PFSK-1 (cell line): ENCODE measurements around the gene SFTPD.

Experiments used
- FOXP2 ChIP-seq: optimal IDR thresholded peaks from 2 replicates; pipeline ENCODE3; 2011; ENCODE audit warnings: borderline replicate concordance, control low read depth, inconsistent platforms; ENCODE audit not compliant: insufficient read depth; ENCODE audit errors: extremely low read length, extremely low read depth
- POLR2AphosphoS5 ChIP-seq: IDR thresholded peaks from 2 replicates; pipeline ENCODE4 v1.6.1; 2012; ENCODE audit warnings: low read depth, mild to moderate bottlenecking, control low read depth, low read length, moderate library complexity
- REST ChIP-seq, 2 experiments: IDR thresholded peaks; 2 replicates each; pipeline versions ENCODE4 v1.6.1 to v1.8.0; 2011 to 2012; ENCODE audit warnings: low read depth in 2 of 2, low read length in 2 of 2, control low read depth in 1 of 2, inconsistent platforms in 1 of 2, mild to moderate bottlenecking in 1 of 2, moderate library complexity in 1 of 2; ENCODE audit not compliant: insufficient read depth in 1 of 2
- SIN3A ChIP-seq: IDR thresholded peaks from 2 replicates; pipeline ENCODE4 v1.6.1; 2012; ENCODE audit warnings: mild to moderate bottlenecking, low read length, moderate library complexity, borderline replicate concordance; ENCODE audit not compliant: insufficient read depth
- TAF1 ChIP-seq: IDR thresholded peaks from 2 replicates; pipeline ENCODE4 v1.6.1; 2012; ENCODE audit warnings: low read length, control low read depth, borderline replicate concordance; ENCODE audit not compliant: insufficient read depth

- TF ChIP-seq POLR2AphosphoS5, result no peak
- TF ChIP-seq REST (IDR thresholded peaks at IDR 0.05; ENCODE audit: insufficient read depth in 1 of 2, low read depth in 2 of 2, low read length in 2 of 2), result no peak
- no peak for TF ChIP-seq SIN3A
- no peak for TF ChIP-seq TAF1
- no peak for TF ChIP-seq FOXP2
Observed at GRCh38 chr10:79979310-79979975, 30.5 kb upstream of the SFTPD start.
